Stomach (tissue), 9 donors: ENCODE data around the gene ADGRG1. TPM values are rescaled to one million over a fixed set of nuclear protein-coding genes. Genes with fewer than 3 reads are reported as not detected.
A peak's percentile ranks its signal among the peaks of the same experiment; 100 is the strongest.

Experiments
- DNase-seq, 2 donors: peaks; one replicate each; pipeline versions ENCODE4 v3.0.0 to v3.0.0-alpha.2; 2013 to 2019
- H3K27ac ChIP-seq, 5 donors: fragments of 200-600 bp in 4 of 5; sonication (generic) in 4 of 5; one replicate each; pipeline ENCODE4 v1.5.1; 2013 to 2019; ENCODE audit warnings: mild to moderate bottlenecking in 1 of 5, moderate library complexity in 1 of 5
- H3K27me3 ChIP-seq, 3 donors: fragments of 200-600 bp; sonication (generic); one replicate each; pipeline ENCODE4 v1.5.1; 2017 to 2019; ENCODE audit warnings: mixed run types in 1 of 3
- H3K36me3 ChIP-seq, 4 donors: fragments of 200-600 bp; sonication (generic); 1 replicate in 3 of 4; 2 replicates in 1 of 4; pipeline ENCODE4 v1.5.1; 2016 to 2019
- H3K4me1 ChIP-seq, 4 donors: fragments of 200-600 bp; sonication (generic); one replicate each; pipeline ENCODE4 v1.5.1; 2016 to 2019
- H3K4me3 ChIP-seq, 4 donors: fragments of 200-600 bp; sonication (generic) in 3 of 4; one replicate each; pipeline ENCODE4 v1.5.1; 2016 to 2019; ENCODE audit warnings: mild to moderate bottlenecking in 1 of 4
- H3K9me3 ChIP-seq, 4 donors: fragments of 200-600 bp; sonication (generic); one replicate each; pipeline ENCODE4 v1.5.1; 2016 to 2019
- EP300 ChIP-seq: sonication (generic); formaldehyde crosslinking; IDR thresholded peaks from one replicate; pipeline ENCODE4 v1.6.1; 2017; ENCODE audit warnings: antibody characterized with exemption
- POLR2A ChIP-seq, 4 donors: fragments of 450-650 bp; IDR thresholded peaks; one replicate each; pipeline ENCODE4 v1.6.1; 2016; ENCODE audit warnings: antibody characterized with exemption in 4 of 4, control low read depth in 2 of 4, mild to moderate bottlenecking in 1 of 4, moderate library complexity in 1 of 4
- POLR2AphosphoS5 ChIP-seq, 3 donors: sonication (generic); formaldehyde crosslinking; IDR thresholded peaks; one replicate each; pipeline ENCODE4 v1.6.1; 2016; ENCODE audit warnings: antibody characterized with exemption in 3 of 3
- WGBS, 5 donors: extraction: QIAGEN DNeasy Blood & Tissue Kit in 3 of 5; methylation state at CpG; one replicate each; pipeline versions ENCODE4 v1.1.5 to v1.1.7; 2013 to 2018; 5-methylcytosine and 5-hydroxymethylcytosine counted together
- intact Hi-C: fragments of 100-400 bp; cut with DNase I; formaldehyde crosslinking; loops from one replicate; pipeline ENCODE4 v1.15.1; 2023; ENCODE audit warnings: low total_unique reads
- polyA plus RNA-seq, 3 donors: library from polyadenylated mRNA; stranded (reverse); fragments of 200-250 nt; gene quantifications; one replicate each; pipeline ENCODE4 v1.2.3, GENCODE V29; 2013
- total RNA-seq, 5 donors: library from RNA; depleted of rRNA; stranded (reverse); fragments of >200 nt; gene quantifications; one replicate each; pipeline versions ENCODE4 v1.1.0 to v1.2.3, GENCODE V29; 2014 to 2016
- TF ChIP-seq, protein P1 (sequence below), 7 experiments: fragments of 450-650 bp in 4 of 7; fragments of 200-600 bp in 3 of 7; sonication (generic) in 3 of 7; IDR thresholded peaks; one replicate each; pipeline ENCODE4 v1.5.1; 2016 to 2019; ENCODE audit warnings: antibody characterized with exemption in 7 of 7, control low read depth in 2 of 7, mild to moderate bottlenecking in 1 of 7
- donor health status: healthy with polysubstance abuse.
- donor health status: Bipolar disorder and iron deficiency.
- donor health status: healthy.

The ADGRG1 gene
- total and polyA plus RNA-seq, 8 donors = 8.9 to 84.8 (median 32.1) TPM

DNA sequence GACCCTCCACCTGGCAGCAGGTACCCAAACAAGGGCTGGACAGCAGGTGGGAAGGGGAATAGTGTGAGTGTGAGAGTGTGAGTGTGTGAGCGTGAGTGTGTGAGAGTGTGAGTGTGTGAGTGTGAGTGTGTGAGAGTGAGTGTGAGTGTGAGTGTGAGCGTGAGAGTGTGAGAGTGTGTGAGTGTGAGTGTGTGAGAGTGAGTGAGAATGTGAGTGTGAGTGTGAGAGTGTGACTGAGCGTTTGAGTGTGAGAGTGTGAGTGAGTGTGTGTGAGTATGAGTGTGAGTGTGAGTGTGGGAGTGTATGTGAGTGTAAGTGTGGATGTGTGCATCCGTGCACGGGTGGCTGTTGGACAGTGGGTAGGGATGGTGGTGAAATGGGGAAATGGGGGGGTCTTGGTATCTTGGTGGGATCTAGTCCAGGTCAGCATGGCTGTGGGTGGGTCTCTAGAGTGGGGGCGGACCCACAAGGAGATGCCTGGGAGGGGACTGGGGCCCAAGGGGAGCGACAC, 408 bp downstream of the ADGRG1 start:
- WGBS, 5 donors = 59 to 74% (median 67%) methylated on average over 6 to 7 of the region's 7 CpGs
- Histone ChIP-seq H3K4me3 (peak overlapping the region; percentile 25 to 34 (median 33)), H3K4me1 (peaks cover 50 to 95% (median 78%) of the 10 kb centered on the region in 4 donors), H3K27ac (peak overlapping the region; percentile 70 to 82 (median 79)), H3K36me3 (no peaks in the 10 kb centered on the region), H3K27me3 (peaks cover 0 to 49% (median 0%) of the 10 kb centered on the region in 3 donors), H3K9me3 (no peaks in the 10 kb centered on the region)
- intact Hi-C loops = no loop called here
- TF ChIP-seq, protein P1, sequence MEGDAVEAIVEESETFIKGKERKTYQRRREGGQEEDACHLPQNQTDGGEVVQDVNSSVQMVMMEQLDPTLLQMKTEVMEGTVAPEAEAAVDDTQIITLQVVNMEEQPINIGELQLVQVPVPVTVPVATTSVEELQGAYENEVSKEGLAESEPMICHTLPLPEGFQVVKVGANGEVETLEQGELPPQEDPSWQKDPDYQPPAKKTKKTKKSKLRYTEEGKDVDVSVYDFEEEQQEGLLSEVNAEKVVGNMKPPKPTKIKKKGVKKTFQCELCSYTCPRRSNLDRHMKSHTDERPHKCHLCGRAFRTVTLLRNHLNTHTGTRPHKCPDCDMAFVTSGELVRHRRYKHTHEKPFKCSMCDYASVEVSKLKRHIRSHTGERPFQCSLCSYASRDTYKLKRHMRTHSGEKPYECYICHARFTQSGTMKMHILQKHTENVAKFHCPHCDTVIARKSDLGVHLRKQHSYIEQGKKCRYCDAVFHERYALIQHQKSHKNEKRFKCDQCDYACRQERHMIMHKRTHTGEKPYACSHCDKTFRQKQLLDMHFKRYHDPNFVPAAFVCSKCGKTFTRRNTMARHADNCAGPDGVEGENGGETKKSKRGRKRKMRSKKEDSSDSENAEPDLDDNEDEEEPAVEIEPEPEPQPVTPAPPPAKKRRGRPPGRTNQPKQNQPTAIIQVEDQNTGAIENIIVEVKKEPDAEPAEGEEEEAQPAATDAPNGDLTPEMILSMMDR (IDR thresholded peaks at IDR 0.05) = no peak
- TF ChIP-seq POLR2A (IDR thresholded peaks at IDR 0.05) (no peak), EP300 (no peak), POLR2AphosphoS5 (IDR thresholded peaks at IDR 0.05) (no peak)
- no peak for DNase-seq

- TF ChIP-seq POLR2A (IDR thresholded peaks at IDR 0.05) (no peak), POLR2AphosphoS5 (IDR thresholded peaks at IDR 0.05) (no peak), EP300 (no peak)
- TF ChIP-seq, protein P1 (IDR thresholded peaks at IDR 0.05) = no peak
- no peaks in the 10 kb centered on the region for H3K9me3 ChIP-seq
- H3K4me3 ChIP-seq = peak overlapping the region; percentile 25 to 34 (median 33)
- intact Hi-C loops = no loop called here
- H3K36me3 ChIP-seq = no peaks in the 10 kb centered on the region
- H3K27me3 ChIP-seq = peaks cover 0 to 58% (median 0%) of the 10 kb centered on the region in 3 donors
- no peak for DNase-seq
- peak overlapping the region; percentile 70 to 82 (median 79) for H3K27ac ChIP-seq
- 55 to 63% (median 60%) methylated on average over 12 to 22 of the region's 22 CpGs for WGBS, 5 donors
- peaks cover 47 to 95% (median 78%) of the 10 kb centered on the region in 4 donors for H3K4me1 ChIP-seq
Measured at GRCh38 chr16:57629516-57630406, 1.3 kb downstream of the ADGRG1 start.

GRCh38 chr16:57630407-57630797, 2.0 kb downstream of the ADGRG1 start:
- Histone ChIP-seq H3K36me3 (no peaks in the 10 kb centered on the region), H3K4me3 (peak overlapping the region in 3 of 4 donors; percentile 33 to 34 (median 33)), H3K9me3 (no peaks in the 10 kb centered on the region), H3K27ac (peak overlapping the region; percentile 18 to 82 (median 78)), H3K4me1 (peaks cover 53 to 96% (median 78%) of the 10 kb centered on the region in 4 donors), H3K27me3 (peaks cover 0 to 65% (median 0%) of the 10 kb centered on the region in 3 donors)
- no peak for DNase-seq
- 58 to 78% (median 66%) methylated on average over 8 to 10 of the region's 10 CpGs for WGBS, 5 donors
- TF ChIP-seq POLR2AphosphoS5 (IDR thresholded peaks at IDR 0.05) (no peak), EP300 (no peak), POLR2A (IDR thresholded peaks at IDR 0.05) (no peak)
- TF ChIP-seq, protein P1 (IDR thresholded peaks at IDR 0.05) = no peak
- intact Hi-C loops = no loop called here

DNA sequence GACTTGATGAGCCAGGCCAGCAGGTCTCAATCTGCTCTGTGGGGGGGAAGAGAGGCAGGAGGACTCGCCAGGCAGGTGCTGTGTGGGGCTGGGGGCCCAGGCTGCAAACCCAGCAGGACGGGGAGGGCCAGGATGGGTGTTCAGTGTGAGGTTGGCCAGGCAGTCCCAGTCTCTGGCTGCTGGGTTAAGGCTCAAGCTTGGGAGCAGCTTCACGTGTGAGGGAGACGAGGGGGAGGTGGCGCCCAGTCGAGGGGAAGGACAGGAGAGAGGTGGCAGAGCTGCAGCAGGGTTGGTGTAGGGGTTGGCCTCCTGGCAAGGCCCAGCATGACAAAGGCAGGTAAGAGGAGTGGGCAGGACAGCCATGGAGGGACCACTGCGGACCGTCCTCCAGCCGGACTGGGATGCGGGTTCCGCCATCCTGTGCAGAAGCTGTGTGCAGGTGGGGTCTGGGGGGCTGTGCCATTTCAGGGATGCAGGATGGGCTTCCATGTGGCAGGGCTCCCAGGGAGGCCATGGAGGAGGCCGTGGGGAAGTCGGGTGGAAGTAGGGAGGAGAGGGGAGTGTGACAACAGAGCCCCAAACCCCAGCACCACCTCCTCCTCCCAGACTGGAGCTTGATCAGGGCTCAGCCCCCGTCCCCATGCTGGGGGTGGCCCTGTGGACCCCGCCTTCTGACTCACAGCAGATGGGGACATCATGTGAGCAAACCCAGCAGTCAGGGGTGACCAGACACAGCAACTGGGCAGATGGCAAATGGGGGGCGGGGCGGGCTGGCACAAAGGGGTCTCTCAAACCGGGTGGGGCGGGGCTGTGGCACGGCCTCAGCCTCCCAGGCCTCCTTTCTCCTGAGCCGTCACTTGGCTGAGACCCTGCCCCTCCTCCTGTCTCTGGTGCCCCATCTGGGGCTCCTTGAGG, 2.8 kb downstream of the ADGRG1 start:
- peak in 1 of 2 donors; percentile 67 for DNase-seq
- Histone ChIP-seq H3K4me1 (peaks cover 61 to 99% (median 84%) of the 10 kb centered on the region in 4 donors), H3K36me3 (no peaks in the 10 kb centered on the region), H3K9me3 (no peaks in the 10 kb centered on the region), H3K27me3 (peaks cover 0 to 73% (median 0%) of the 10 kb centered on the region in 3 donors), H3K27ac (peak overlapping the region; percentile 18 to 82 (median 78)), H3K4me3 (peak overlapping the region in 2 of 4 donors; percentile 33 to 34)
- WGBS, 5 donors = 69 to 78% (median 70%) methylated on average over 16 to 21 of the region's 21 CpGs
- TF ChIP-seq POLR2AphosphoS5 (IDR thresholded peaks at IDR 0.05) (no peak), EP300 (no peak), POLR2A (IDR thresholded peaks at IDR 0.05) (no peak)
- TF ChIP-seq, protein P1 (IDR thresholded peaks at IDR 0.05) = no peak
- intact Hi-C loops = no loop called here
